ENCODE results near the gene FAM131C.
A peak's percentile ranks its signal among the peaks of the same experiment; 100 is the strongest.
"Not testable (repeated sequence)": the region's sequence is repeated elsewhere in the genome, so short reads cannot be mapped to it uniquely, and the experiment has no call there.

The FAM131C gene

DNA sequence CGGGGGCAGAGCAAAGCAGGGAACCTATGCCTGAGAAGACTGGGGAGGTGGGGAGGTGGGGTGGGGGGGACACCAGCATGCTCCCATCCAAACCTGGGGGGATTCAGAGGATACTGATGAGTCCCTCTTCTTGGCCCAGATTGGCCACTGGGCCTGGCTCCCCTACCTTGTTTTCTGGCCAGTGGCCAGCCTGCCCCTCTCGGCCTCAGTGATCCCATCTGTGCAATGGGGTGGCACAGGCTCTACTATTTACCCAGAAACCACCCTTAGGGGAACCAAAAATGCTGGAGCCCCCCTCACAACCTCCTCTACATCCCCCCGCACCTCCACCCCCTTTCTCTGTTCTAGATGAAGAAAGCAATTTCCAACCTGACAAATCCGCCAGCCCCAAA, 16.9 kb downstream of the FAM131C start:
- not testable (repeated sequence) for DNase-seq

DNA sequence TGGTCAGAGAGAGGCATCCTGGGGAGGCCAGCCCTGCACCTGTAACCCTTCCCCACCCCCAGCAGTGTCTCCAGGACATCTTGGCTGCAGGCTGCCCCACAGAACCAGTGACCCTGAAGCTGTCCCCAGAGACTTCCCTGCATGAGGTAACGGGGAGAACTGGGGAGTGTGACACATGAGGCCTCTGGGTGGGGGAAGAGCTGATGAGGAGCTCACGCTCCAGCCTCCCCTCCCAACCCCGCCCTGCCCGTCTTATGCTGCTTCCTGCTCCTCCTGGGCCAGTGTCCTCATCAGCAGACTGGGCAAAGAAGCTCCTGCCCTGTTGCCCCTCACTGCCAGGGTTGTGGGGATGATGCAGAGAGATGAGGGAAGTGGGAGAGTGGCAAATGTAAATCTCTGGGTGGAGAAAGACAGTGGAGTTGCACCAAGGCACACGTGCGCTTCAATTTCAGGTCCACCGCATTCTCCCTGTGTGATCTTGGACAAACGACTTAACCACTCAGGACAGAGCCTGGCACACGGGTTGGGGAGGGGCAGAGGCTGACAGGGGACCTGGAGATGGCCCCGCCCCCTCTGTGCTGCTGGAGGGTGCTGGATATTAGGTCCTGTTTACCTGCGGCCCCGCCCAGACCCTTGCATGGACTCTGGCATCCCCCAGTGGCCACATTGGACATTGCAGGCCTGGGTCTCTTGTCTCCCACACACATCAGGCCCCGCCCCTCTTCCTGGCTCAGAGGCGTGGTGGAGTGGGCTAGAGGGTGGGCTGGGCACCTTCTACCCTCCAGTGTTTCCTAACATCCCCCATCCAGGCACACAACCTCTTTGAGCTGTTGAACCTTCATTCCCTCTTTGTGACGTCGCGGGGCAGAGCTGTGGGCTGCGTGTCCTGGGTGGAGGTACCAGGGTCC, 17.6 kb downstream of the FAM131C start:
- DNase-seq, result peak; percentile 86

DNA sequence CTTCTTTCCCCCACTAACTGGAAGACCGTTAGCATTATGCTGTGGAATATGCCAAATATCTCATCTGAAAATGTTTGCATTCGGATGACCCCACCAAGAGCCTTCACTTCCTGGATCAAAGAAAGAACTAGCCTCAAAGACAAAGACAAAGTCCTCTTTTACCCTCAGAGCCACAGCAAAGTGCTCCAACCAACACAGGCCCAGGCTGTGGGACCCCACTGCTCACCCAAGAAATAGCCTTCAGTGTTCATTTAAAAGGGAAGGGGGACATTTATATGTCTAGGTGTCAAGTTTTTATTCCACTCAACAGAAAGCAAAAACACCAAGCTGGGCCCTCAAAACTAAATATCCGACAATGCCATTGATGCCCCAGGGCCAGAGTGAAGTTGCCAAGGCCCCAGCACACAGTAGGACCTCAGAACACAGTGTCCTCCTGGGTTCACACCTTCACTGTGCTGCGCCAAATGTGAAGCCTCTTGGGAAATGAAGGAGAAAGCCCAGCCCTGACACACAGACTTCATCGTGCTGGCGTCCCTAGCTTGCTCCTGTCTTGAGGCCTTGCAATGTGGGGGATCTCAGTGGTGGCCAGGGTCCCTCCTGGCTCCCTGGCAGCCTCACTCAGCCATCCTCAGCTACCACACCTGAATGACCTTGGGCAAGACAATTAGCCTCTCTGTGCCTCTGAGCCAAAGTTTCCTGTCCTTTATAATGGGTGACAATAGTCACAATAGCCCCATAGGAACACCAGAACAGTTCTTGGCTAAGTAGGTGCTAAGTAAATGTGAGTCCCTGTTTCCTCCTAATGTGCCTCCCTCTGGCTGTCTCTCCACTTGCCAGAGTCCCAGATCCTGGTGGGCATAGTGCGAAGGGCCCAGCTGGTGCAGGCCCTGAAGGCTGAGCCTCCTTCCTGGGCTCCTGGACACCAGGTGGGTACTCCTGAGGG, 18.6 kb downstream of the FAM131C start:
- no peak for DNase-seq

DNA sequence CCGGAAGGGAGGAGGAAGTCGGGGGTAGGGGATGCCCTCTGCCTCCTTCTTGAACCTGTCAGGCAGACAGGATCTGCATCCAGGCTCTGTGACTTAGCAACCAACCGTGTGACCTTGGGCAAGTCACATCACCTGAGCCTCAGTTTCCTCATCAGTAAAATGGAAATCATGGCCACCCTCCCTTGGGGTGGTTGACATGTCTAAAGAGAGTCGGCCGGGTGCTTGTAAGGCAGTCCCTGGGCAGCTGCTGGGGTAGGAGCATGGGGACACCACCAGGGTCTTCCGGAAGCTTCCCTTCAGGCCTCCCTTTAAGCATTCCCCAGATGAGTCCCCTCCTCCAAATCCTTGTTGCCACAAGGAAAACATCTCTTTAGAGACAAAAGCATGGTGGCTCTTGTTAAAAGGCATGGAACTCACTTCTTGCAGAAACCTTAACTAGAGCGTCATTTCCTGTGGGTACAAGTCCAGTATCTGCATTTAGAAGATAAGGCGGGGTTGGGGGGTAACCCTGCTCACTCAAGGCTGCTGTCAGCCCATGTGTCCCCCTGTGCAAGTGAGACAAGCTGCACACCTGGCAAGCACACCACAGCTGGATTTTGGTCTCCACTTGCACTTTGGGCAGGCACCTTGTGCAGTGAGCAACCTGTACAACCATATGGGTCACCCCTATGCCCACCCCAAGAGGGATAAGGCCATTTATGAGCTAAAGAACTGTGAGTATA, 19.5 kb downstream of the FAM131C start:
- no peak for DNase-seq

DNA sequence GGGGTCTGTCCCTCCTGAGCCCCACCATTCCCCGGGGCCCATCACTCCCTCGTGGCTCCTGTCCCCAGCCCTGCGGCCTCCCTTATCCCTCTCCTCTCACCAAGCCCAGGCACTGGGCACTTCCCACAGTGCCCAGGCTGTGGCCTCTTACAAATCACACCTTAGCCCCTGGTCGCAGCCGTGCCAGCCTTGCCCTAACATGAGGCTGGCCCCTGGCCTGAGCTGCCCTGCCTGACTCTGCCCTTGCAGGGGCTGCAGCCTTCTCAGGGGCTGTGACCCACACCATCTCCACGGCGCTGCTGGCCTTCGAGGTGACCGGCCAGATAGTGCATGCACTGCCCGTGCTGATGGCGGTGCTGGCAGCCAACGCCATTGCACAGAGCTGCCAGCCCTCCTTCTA, 21.5 kb downstream of the FAM131C start:
- DNase-seq, result not testable (repeated sequence)

GRCh38 chr1:16051039-16051438, 22.4 kb downstream of the FAM131C start:
- DNase-seq, result no peak

- DNase-seq, result no peak
These were observed 23.1 kb downstream of the FAM131C start for GRCh38 chr1:16050328-16050727.

DNA sequence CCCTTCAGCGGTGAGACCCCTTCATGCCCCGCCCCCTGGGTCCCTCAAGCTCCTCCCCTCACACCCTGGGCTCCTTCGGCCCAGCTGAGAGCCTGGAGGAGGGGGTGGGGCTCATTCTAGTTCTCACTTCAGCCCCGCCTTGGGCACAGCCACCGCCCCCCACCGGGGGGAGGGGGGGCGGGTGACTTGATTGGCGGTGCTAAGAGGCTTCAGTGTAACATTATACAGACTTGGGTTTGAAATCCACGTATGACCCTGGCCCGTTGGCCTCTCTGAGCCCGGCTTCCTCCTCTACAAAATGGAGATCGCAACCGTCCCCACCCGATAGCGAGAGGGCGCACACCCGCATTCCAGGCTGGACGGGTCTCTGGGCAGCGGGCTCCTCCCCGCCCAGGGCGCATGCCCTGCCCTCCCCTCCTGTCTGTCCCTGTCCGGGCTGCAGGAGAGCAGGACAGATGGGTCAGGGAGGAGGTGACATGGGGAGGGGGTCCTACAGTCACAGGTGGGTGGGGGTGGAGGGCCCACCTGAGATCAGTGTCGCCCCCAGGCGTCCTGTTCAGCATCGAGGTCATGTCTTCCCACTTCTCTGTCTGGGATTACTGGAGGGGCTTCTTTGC, 24.8 kb downstream of the FAM131C start:
- DNase-seq, result peak; percentile 51

GRCh38 chr1:16047791-16048475, 25.5 kb downstream of the FAM131C start:
- DNase-seq, result no peak

DNA sequence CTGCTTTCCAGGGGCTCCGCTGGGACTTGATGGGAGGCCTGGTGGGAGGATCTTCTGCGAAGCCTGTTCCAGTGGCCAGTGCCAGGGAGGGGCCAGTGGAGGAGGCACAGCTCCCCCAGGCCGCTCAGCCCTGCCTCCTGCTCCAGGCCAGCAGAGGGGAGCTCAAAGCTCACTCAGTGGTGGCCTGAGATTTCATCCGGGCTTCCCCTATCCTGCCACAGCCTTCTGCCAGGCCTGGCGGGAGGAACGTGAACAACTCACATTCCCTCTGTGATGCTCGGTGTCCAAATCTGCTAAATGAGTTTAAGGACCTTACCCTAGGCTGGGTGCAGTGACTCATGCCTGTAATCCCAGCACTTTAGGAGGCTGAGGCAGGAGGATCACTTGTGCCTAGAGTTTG, 26.6 kb downstream of the FAM131C start:
- DNase-seq, result no peak

- no peak for DNase-seq
These were observed 29.5 kb downstream of the FAM131C start for GRCh38 chr1:16043950-16044349.

DNA sequence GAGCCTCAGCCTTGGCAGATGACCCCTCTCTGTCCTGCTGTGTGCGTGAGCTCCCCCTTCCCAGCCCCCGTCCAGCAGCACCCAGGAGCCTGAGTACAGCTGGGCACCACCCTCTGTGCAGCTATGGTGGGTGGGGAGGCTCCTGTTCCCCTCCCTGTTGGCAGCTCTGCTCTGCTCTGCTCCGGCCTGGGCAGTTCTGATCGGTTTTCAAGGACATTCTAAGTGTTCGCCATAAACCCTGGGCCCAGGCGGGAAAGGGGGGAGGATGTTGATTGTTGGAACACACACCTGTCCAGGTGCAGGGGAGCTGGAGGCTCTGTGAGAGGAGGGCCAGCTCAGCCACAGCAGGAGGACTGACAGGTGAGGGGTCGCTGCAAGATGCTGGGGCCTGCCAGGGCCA, 29.9 kb downstream of the FAM131C start, which contains the start of gene CLCNKB:
CLCNKB (plus strand) TSS at position 262 of the 400 bp plus-strand sequence. CDS start 711 bp downstream, outside the sequence.
- DNase-seq, result no peak

- not testable (repeated sequence) for DNase-seq
These were observed 30.8 kb downstream of the FAM131C start for GRCh38 chr1:16042654-16043053.

DNA sequence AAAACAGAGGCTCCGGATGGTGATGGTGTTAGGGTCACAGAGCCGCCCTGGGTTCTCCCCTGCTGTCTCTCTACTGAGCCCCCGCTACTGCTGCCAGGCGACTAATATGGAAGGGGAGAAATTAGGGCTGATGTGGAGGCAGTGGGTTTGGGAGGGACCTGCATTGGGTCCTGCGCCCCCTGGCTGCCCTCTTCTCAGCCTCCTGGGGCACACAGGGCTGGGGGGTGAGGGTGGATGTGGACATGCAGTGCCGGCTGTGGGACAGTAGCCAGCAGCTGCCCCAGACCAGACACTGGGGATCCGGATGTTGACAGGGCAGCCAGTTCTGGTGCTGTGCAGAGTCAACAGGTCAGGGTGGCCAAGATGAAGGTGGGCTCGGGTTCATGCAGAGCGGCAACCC, 31.4 kb downstream of the FAM131C start:
- no peak for DNase-seq

DNA sequence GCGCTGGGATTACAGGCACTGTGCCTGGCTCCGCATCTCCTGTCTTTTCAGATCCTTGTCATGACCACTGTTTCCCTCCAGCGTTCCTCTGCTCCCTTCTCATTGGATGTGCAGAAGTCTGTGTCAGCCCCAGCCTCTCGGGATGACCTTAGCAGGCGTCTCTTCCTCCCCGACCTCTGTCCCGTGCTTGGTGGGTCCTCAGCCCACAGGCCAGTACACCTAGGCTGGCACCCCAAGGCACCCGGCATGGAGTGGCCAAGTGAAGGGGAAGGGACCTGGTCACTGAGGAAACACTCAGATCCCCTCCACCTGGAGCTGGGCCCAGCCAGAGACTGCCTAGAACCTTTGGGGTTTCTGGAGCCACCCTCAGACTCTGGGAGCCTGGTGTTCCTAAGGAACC, 32.3 kb downstream of the FAM131C start:
- DNase-seq, result no peak

DNA sequence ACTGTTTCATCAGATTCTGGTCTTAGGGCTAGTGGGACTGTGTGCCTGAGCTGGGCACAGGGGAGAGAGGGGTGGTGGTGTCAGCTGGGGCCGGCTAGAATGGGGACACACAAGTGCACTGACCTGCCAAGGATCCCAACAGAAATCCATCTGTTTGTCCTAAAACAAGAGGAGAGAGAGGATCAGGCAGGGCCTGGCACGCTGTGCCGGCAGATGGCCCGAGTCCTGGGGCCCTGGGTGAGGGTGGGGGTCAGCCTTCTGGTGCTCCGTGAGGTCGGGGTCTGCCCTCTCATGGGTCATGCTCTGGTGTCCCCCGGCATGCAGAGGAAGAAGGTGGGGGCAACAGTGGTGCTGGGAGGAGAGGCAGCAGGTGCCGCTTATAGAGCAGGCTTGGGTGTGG, 33.6 kb downstream of the FAM131C start:
- not testable (repeated sequence) for DNase-seq

GRCh38 chr1:16038620-16038912, 34.9 kb downstream of the FAM131C start:
- DNase-seq, result no peak

DNA sequence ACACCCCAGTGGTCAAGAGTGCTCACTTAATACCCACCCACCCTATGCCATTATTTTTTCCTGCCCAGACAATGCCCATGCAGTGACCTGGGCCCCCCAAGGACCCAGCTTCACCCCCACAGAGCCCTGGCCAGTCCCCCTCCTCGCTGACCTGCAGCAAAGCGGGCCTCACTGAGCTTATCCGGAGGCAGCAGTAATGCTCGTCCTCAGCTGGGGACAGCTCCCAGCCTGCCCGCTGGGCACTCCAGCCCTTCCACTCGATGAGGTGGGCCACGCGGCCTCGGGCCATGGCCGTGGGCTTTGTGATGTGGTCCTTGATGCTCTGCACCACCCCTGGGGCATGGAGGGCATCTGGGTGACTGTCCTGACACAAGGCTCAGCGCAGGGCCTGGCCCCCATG, 37.0 kb downstream of the FAM131C start:
- not testable (repeated sequence) for DNase-seq

- DNase-seq, result not testable (repeated sequence)
These were observed 40.3 kb downstream of the FAM131C start for GRCh38 chr1:16033103-16033632.

DNA sequence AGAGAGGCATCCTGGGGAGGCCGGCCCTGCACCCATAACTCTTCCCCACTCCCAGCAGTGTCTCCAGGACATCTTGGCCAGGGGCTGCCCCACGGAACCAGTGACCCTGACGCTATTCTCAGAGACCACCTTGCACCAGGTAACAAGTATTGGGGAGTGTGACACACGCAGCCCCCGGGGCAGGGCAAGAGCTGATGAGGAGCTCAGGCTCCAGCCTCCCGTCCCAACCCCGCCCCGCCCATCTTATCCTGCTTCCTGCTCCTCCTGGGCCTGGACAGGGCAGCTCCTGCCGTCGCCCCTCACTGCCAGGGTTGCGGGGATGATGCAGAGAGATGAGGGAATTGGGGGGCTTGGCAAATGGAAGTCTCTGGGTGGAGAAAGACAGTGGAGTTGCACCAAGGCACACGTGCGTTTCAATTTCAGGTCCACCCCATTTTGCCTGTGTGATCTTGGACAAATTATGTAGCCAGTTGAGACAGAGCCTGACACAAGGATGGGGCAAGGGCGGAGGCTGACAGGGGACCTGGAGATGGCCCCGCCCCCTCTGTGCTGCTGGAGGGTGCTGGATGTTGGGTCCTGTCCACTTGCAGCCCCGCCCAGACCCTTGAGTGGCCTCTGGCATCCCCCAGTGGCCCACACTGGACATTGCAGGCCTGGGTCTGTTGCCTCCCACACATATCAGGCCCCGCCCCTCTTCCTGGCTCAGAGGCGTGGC, 40.9 kb downstream of the FAM131C start:
- DNase-seq, result peak; percentile 41

DNA sequence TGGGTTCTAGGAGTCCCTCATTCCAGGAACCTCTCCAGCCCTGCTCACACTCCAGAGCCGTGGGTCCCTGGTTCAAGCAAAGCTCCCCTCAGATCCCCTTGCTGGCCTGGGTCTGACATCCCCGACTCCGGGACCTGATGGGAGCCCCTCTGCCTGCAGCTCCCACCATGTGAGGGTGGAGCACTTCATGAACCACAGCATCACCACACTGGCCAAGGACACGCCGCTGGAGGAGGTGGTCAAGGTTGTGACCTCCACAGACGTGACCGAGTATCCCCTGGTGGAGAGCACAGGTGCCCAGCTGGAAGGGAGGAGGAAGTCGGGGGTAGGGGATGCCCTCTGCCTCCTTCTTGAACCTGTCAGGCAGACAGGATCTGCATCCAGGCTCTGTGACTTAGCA, 41.9 kb downstream of the FAM131C start:
- no peak for DNase-seq

Measured in CD4-positive, alpha-beta T cell treated with Interleukin-17A for 1 hour (primary cell).